B cell (primary cell): ENCODE measurements around the gene NCOA7. TPM values are rescaled to one million over a fixed set of nuclear protein-coding genes. Genes with fewer than 3 reads are reported as not detected.

Experiments used
- ATAC-seq: fragments of 200-7000 bp; cut with Tn5 transposase; one replicate; pipeline ENCODE4 v1.10.0; 2021; ENCODE audit warnings: low read depth, mild to moderate bottlenecking, moderate number of reproducible peaks, moderate library complexity
- CTCF ChIA-PET: fragments of 350-600 bp; sonication (Branson Sonifier 250); formaldehyde crosslinking; loops from one replicate; lab custom pipeline; 2021; ENCODE audit warnings: antibody characterized with exemption, inconsistent platforms; lab: Charles Lee
- POLR2A ChIA-PET: fragments of 350-600 bp; sonication (Branson Sonifier 250); formaldehyde crosslinking; loops from one replicate; lab custom pipeline; 2021; ENCODE audit warnings: antibody characterized with exemption; lab: Charles Lee
- DNase-seq: peaks from one replicate; pipeline ENCODE4 v3.0.0; 2013
- H2AFZ ChIP-seq: 2 replicates; pipeline ENCODE4 v1.6.1; 2012; ENCODE audit warnings: mild to moderate bottlenecking, low read depth, low read length; ENCODE audit not compliant: insufficient read depth, poor library complexity, severe bottlenecking
- H3K27ac ChIP-seq, 2 donors: 1 replicate in 1 of 2; 2 replicates in 1 of 2; pipeline ENCODE4 v1.5.1; 2012 to 2013; ENCODE audit warnings: low read length in 2 of 2, mild to moderate bottlenecking in 2 of 2, moderate library complexity in 1 of 2
- H3K27me3 ChIP-seq, 4 experiments: fragments of 200-600 bp in 1 of 4; sonication (generic) in 1 of 4; replicated peaks in 1 of 4; 1 replicate in 2 of 4; 2 replicates in 2 of 4; pipeline versions ENCODE4 v1.6.1 to v1.7.0; 2013 to 2016; ENCODE audit warnings: low read length in 3 of 4, mild to moderate bottlenecking in 2 of 4, mixed read lengths in 1 of 4, moderate library complexity in 1 of 4; ENCODE audit not compliant: insufficient read depth in 4 of 4, control insufficient read depth in 3 of 4; ENCODE audit errors: control extremely low read depth in 1 of 4
- H3K36me3 ChIP-seq, 2 experiments: replicated peaks in 1 of 2; 1 replicate in 1 of 2; 2 replicates in 1 of 2; pipeline versions ENCODE4 v1.6.1 to v1.7.1; 2013; ENCODE audit warnings: low read length in 1 of 2; ENCODE audit not compliant: insufficient read depth in 2 of 2, control insufficient read depth in 1 of 2; ENCODE audit errors: control extremely low read depth in 1 of 2, extremely low read depth in 1 of 2
- H3K4me1 ChIP-seq, 2 donors: fragments of 200-600 bp in 1 of 2; sonication (generic) in 1 of 2; 1 replicate in 1 of 2; 2 replicates in 1 of 2; pipeline versions ENCODE4 v1.5.1 to v1.6.1; 2013 to 2017; ENCODE audit warnings: low read length in 2 of 2; ENCODE audit not compliant: control insufficient read depth in 2 of 2, insufficient read depth in 2 of 2
- H3K4me2 ChIP-seq: replicated peaks from 2 replicates; pipeline ENCODE3; 2012; ENCODE audit warnings: mild to moderate bottlenecking, low read depth, low read length; ENCODE audit not compliant: poor library complexity, severe bottlenecking
- H3K4me3 ChIP-seq, 5 experiments: fragments of 200-600 bp in 1 of 5; sonication (generic) in 1 of 5; 1 replicate in 3 of 5; 2 replicates in 2 of 5; pipeline versions ENCODE4 v1.5.1 to v1.7.0; 2011 to 2016; ENCODE audit warnings: low read length in 4 of 5, mild to moderate bottlenecking in 4 of 5, low read depth in 2 of 5, control low read depth in 1 of 5, moderate library complexity in 1 of 5; ENCODE audit not compliant: insufficient read depth in 1 of 5; ENCODE audit errors: control extremely low read depth in 1 of 5, extremely low read depth in 1 of 5
- H3K79me2 ChIP-seq: fragments of 200-600 bp; sonication (generic); one replicate; pipeline ENCODE4 v1.6.0; 2016; ENCODE audit warnings: low read length; ENCODE audit not compliant: control insufficient read depth, insufficient read depth
- H3K9ac ChIP-seq: fragments of 200-600 bp; sonication (generic); 2 replicates; pipeline ENCODE4 v1.6.1; 2017; ENCODE audit warnings: mild to moderate bottlenecking, low read length, moderate library complexity
- H3K9me3 ChIP-seq, 3 donors: one replicate each; pipeline versions ENCODE4 v1.6.1 to v1.7.1; 2013; ENCODE audit warnings: low read length in 2 of 3; ENCODE audit not compliant: control insufficient read depth in 2 of 3, insufficient read depth in 1 of 3; ENCODE audit errors: control extremely low read depth in 1 of 3
- H4K20me1 ChIP-seq: 2 replicates; pipeline ENCODE4 v1.6.0; 2012; ENCODE audit warnings: mild to moderate bottlenecking, low read length; ENCODE audit not compliant: insufficient read depth, control insufficient read depth, poor library complexity, severe bottlenecking
- H3K27ac Mint-ChIP-seq: one replicate; pipeline ENCODE4 v1.8.0; 2021; ENCODE audit warnings: mixed read lengths
- H3K27me3 Mint-ChIP-seq: one replicate; pipeline ENCODE4 v1.8.0; 2021; ENCODE audit warnings: mixed read lengths
- H3K4me1 Mint-ChIP-seq: one replicate; pipeline ENCODE4 v1.8.0; 2021; ENCODE audit warnings: mixed read lengths
- H3K4me3 Mint-ChIP-seq: one replicate; pipeline ENCODE4 v1.8.0; 2021; ENCODE audit warnings: mixed read lengths
- H3K9me3 Mint-ChIP-seq: one replicate; pipeline ENCODE4 v1.8.0; 2022; ENCODE audit warnings: mixed read lengths; ENCODE audit not compliant: insufficient read depth
- EZH2 ChIP-seq: IDR thresholded peaks from 2 replicates; pipeline ENCODE4 v1.6.1; 2012; ENCODE audit warnings: borderline replicate concordance, low read depth, mild to moderate bottlenecking, moderate library complexity, low read length; ENCODE audit not compliant: insufficient read depth, poor library complexity, severe bottlenecking
- WGBS: methylation state at CpG from one replicate; pipeline ENCODE4 v1.1.5; 2013; ENCODE audit warnings: missing lambda C conversion rate; ENCODE audit not compliant: insufficient coverage; 5-methylcytosine and 5-hydroxymethylcytosine counted together
- intact Hi-C: fragments of 100-400 bp; cut with micrococcal nuclease; formaldehyde crosslinking; loops from one replicate; pipeline ENCODE4 v1.10.0; 2022
- polyA plus RNA-seq: library from polyadenylated mRNA; depleted of rRNA; stranded (reverse); fragments of >200 nt; gene quantifications from 2 replicates; pipeline ENCODE4 v1.2.3, GENCODE V29; 2012
- total RNA-seq, 2 donors: library from RNA; stranded (reverse); fragments of 120-200 nt in 1 of 2; gene quantifications; 1 replicate in 1 of 2; 2 replicates in 1 of 2; pipeline versions ENCODE4 v1.2.3 to v1.2.4, GENCODE V29; 2013 to 2022
- TF ChIP-seq, protein P1 (sequence below): fragments of 200-600 bp; IDR thresholded peaks from one replicate; pipeline ENCODE4 v1.8.0; 2022; ENCODE audit warnings: antibody characterized with exemption, mild to moderate bottlenecking

The NCOA7 gene
- total and polyA plus RNA-seq, 2 donors (not counting 1 experiment from before 2014, with no cell fraction given), result 10.9 to 27.4 TPM

DNA sequence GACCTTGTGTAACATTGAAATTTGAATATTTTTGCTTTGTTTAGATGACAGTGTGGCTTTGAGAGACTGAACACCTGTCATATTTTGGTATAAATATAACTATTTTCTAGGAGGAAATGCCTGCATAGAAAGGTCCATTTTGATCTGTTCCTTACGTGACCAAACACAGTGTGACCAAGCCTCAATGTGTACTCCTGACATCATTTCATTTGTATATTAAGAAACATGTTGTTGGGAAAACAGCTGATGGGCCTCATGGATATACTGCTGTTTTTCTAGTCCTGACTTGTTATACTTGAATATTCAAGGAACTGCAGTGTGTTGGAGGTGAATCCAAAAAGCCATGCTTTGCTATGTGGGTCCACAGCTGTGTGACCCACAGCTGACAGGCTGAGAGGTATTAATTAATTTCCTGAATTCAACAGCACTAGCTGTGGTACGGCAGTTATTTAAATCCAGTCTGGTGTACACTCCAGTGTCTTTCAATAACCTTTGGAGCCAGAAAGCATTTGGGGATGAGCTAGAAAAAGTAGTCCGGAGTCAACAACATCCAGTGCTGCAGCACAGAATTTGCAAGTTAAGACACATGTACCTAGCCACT lies 18.9 kb downstream of the NCOA7 start:
- H3K36me3 ChIP-seq, result no peaks in the 10 kb centered on the region
- Mint-ChIP-seq H3K27me3 (no peaks in the 10 kb centered on the region), H3K4me3 (no peak overlapping the region), H3K4me1 (peaks cover 69% of the 10 kb centered on the region), H3K9me3 (no peaks in the 10 kb centered on the region), H3K27ac (no peak overlapping the region)
- no peak for TF ChIP-seq EZH2
- TF ChIP-seq, protein P1, sequence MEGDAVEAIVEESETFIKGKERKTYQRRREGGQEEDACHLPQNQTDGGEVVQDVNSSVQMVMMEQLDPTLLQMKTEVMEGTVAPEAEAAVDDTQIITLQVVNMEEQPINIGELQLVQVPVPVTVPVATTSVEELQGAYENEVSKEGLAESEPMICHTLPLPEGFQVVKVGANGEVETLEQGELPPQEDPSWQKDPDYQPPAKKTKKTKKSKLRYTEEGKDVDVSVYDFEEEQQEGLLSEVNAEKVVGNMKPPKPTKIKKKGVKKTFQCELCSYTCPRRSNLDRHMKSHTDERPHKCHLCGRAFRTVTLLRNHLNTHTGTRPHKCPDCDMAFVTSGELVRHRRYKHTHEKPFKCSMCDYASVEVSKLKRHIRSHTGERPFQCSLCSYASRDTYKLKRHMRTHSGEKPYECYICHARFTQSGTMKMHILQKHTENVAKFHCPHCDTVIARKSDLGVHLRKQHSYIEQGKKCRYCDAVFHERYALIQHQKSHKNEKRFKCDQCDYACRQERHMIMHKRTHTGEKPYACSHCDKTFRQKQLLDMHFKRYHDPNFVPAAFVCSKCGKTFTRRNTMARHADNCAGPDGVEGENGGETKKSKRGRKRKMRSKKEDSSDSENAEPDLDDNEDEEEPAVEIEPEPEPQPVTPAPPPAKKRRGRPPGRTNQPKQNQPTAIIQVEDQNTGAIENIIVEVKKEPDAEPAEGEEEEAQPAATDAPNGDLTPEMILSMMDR, result no peak
- no peak overlapping the region for H3K4me3 ChIP-seq
- H3K9ac ChIP-seq, result no peak overlapping the region
- H3K4me1 ChIP-seq, result peaks cover 14 to 54% of the 10 kb centered on the region in 2 donors
- ATAC-seq (no peak), DNase-seq (no peak)
- CTCF ChIA-PET, result interaction anchor here (0.7 to 1.4 kb wide), 2 partner anchors 11 to 18 kb away, joined by 3 to 8 read pairs; partner anchors contain the start of gene NCOA7
- H3K79me2 ChIP-seq, result peaks cover 48% of the 10 kb centered on the region
- no peaks in the 10 kb centered on the region for H3K9me3 ChIP-seq
- H2AFZ ChIP-seq, result no peak overlapping the region
- H3K27me3 ChIP-seq, result no peaks in the 10 kb centered on the region
- H4K20me1 ChIP-seq, result no peaks in the 10 kb centered on the region
- intact Hi-C loops, result no loop called here
- H3K27ac ChIP-seq, result no peak overlapping the region
- H3K4me2 ChIP-seq, result no peak overlapping the region
- WGBS, result 64% methylated on average over 2 of the region's 3 CpGs
- POLR2A ChIA-PET, result interaction anchor here (0.6 to 1.6 kb wide), 2 partner anchors 19 to 33 kb away, joined by 4 to 5 read pairs; partner anchors contain the start of gene NCOA7

DNA sequence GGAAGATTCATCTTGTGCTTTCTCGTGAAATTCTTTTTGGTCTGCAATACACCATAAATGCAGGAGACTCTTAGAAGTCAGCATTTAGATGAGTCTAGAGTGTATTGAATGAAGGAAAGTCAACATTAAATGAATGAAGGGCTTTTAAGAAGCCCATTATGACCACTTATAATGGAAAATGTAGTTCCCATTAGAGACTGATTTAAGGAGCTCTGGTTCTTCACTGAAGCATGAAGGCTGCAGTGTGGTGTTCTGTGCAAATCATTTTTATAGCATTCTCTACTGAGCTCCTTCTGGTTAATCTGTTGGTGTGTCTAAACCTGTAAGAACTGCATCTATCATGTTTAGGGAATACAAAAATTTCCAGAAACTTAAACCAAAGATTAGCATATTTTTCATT lies 19.7 kb downstream of the NCOA7 start:
- Histone ChIP-seq H3K27me3 (no peaks in the 10 kb centered on the region), H3K9me3 (no peaks in the 10 kb centered on the region), H3K4me1 (peaks cover 17 to 62% of the 10 kb centered on the region in 2 donors), H3K4me2 (no peak overlapping the region), H3K36me3 (no peaks in the 10 kb centered on the region), H3K27ac (no peak overlapping the region), H3K9ac (no peak overlapping the region), H2AFZ (no peak overlapping the region), H4K20me1 (no peaks in the 10 kb centered on the region), H3K79me2 (peaks cover 41% of the 10 kb centered on the region), H3K4me3 (no peak overlapping the region)
- H3K27me3 Mint-ChIP-seq, result no peaks in the 10 kb centered on the region
- no peak overlapping the region for H3K27ac Mint-ChIP-seq
- no peak overlapping the region for H3K4me3 Mint-ChIP-seq
- ATAC-seq, result no peak
- DNase-seq, result no peak
- peaks cover 75% of the 10 kb centered on the region for H3K4me1 Mint-ChIP-seq
- CTCF ChIA-PET, result interaction anchor here (0.7 to 1.4 kb wide), 3 partner anchors 11 to 19 kb away, joined by 3 to 8 read pairs (median 4); partner anchors contain the start of gene NCOA7
- 100% methylated on average over 1 of the region's 1 CpG for WGBS
- TF ChIP-seq, protein P1, result no peak
- no peak for TF ChIP-seq EZH2
- no peaks in the 10 kb centered on the region for H3K9me3 Mint-ChIP-seq
- POLR2A ChIA-PET, result interaction anchor here (0.6 to 1.6 kb wide), 2 partner anchors 20 to 34 kb away, joined by 4 to 5 read pairs; partner anchors contain the start of gene NCOA7
- intact Hi-C loops, result no loop called here
